ENCODE measurements around the gene CFAP299.

- TF ChIP-seq, protein P1, sequence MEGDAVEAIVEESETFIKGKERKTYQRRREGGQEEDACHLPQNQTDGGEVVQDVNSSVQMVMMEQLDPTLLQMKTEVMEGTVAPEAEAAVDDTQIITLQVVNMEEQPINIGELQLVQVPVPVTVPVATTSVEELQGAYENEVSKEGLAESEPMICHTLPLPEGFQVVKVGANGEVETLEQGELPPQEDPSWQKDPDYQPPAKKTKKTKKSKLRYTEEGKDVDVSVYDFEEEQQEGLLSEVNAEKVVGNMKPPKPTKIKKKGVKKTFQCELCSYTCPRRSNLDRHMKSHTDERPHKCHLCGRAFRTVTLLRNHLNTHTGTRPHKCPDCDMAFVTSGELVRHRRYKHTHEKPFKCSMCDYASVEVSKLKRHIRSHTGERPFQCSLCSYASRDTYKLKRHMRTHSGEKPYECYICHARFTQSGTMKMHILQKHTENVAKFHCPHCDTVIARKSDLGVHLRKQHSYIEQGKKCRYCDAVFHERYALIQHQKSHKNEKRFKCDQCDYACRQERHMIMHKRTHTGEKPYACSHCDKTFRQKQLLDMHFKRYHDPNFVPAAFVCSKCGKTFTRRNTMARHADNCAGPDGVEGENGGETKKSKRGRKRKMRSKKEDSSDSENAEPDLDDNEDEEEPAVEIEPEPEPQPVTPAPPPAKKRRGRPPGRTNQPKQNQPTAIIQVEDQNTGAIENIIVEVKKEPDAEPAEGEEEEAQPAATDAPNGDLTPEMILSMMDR (conservative IDR thresholded peaks at IDR 0.05; ENCODE audit: low read length) = no peak
- no peak for TF ChIP-seq EZH2phosphoT487 (IDR thresholded peaks at IDR 0.05; ENCODE audit: borderline replicate concordance)
Measured at GRCh38 chr4:80913381-80913780, 577.9 kb downstream of the CFAP299 start.

Data from Loucy (cell line).